Neural crest cell (in vitro differentiated cells): Measurements from ENCODE around the gene DMXL2. TPM values are rescaled to one million over a fixed set of nuclear protein-coding genes. Genes with fewer than 3 reads are reported as not detected.

ENCODE experiments used
- DNase-seq: peaks from one replicate; pipeline ENCODE4 v3.0.0; 2021; ENCODE audit warnings: low read depth, mixed read lengths, low spot score
- H3K27ac Mint-ChIP-seq: one replicate; pipeline ENCODE4 v1.8.0; 2021; ENCODE audit warnings: mild to moderate bottlenecking, mixed read lengths; ENCODE audit not compliant: unreplicated experiment
- H3K27me3 Mint-ChIP-seq: 2 replicates; pipeline ENCODE4 v1.8.0; 2021; ENCODE audit warnings: low read depth, mild to moderate bottlenecking, mixed read lengths
- H3K36me3 Mint-ChIP-seq: 2 replicates; pipeline ENCODE4 v1.8.0; 2021; ENCODE audit warnings: low read depth, mild to moderate bottlenecking, mixed read lengths
- H3K4me1 Mint-ChIP-seq: 2 replicates; pipeline ENCODE4 v1.8.0; 2021; ENCODE audit warnings: mixed read lengths
- H3K4me3 Mint-ChIP-seq: one replicate; pipeline ENCODE4 v1.8.0; 2021; ENCODE audit warnings: mild to moderate bottlenecking, mixed read lengths
- H3K9me3 Mint-ChIP-seq: 2 replicates; pipeline ENCODE4 v1.8.0; 2021; ENCODE audit warnings: mixed read lengths
- total RNA-seq: library from RNA; stranded (reverse); gene quantifications from 2 replicates; pipeline ENCODE4 v1.2.1, GENCODE V29; 2021
- TF ChIP-seq, protein P1 (sequence below): fragments of 200-600 bp; sonication (generic); conservative IDR thresholded peaks from 2 replicates; pipeline ENCODE4 v1.5.0; 2021; ENCODE audit warnings: antibody characterized with exemption, mild to moderate bottlenecking

The DMXL2 gene
- total RNA-seq, 1 donor from 2014 or later, result 56.4 TPM

- Mint-ChIP-seq H3K4me3 (no peak overlapping the region), H3K36me3 (no peaks in the 10 kb centered on the region), H3K27me3 (no peaks in the 10 kb centered on the region), H3K9me3 (no peaks in the 10 kb centered on the region), H3K27ac (no peak overlapping the region), H3K4me1 (peaks cover 27% of the 10 kb centered on the region)
- TF ChIP-seq, protein P1, sequence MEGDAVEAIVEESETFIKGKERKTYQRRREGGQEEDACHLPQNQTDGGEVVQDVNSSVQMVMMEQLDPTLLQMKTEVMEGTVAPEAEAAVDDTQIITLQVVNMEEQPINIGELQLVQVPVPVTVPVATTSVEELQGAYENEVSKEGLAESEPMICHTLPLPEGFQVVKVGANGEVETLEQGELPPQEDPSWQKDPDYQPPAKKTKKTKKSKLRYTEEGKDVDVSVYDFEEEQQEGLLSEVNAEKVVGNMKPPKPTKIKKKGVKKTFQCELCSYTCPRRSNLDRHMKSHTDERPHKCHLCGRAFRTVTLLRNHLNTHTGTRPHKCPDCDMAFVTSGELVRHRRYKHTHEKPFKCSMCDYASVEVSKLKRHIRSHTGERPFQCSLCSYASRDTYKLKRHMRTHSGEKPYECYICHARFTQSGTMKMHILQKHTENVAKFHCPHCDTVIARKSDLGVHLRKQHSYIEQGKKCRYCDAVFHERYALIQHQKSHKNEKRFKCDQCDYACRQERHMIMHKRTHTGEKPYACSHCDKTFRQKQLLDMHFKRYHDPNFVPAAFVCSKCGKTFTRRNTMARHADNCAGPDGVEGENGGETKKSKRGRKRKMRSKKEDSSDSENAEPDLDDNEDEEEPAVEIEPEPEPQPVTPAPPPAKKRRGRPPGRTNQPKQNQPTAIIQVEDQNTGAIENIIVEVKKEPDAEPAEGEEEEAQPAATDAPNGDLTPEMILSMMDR, result no peak
- no peak for DNase-seq
Observed at GRCh38 chr15:51401051-51401780, 221.4 kb downstream of the DMXL2 start.

GRCh38 chr15:51398626-51399025 lies 223.9 kb downstream of the DMXL2 start:
- Mint-ChIP-seq H3K4me3 (no peak overlapping the region), H3K27ac (no peak overlapping the region), H3K36me3 (no peaks in the 10 kb centered on the region), H3K27me3 (no peaks in the 10 kb centered on the region), H3K4me1 (peaks cover 17% of the 10 kb centered on the region), H3K9me3 (no peaks in the 10 kb centered on the region)
- no peak for DNase-seq
- TF ChIP-seq, protein P1, result no peak

Other genes with a start within 250 kb of the DMXL2 start
- gene SCG3, start 58.7 kb upstream of the DMXL2 start, total RNA-seq, result 7.5 and 8.1 TPM in 2 replicates
- gene LYSMD2, start 114.9 kb upstream of the DMXL2 start, total RNA-seq, result 2.4 and 3.2 TPM in 2 replicates
- 17.4 and 18.9 TPM in 2 replicates for gene TMOD2, start 128.8 kb upstream of the DMXL2 start, total RNA-seq
- gene TMOD3, start 206.9 kb upstream of the DMXL2 start, total RNA-seq, result 29.3 and 29.8 TPM in 2 replicates